ENCODE results near the gene PATZ1. TPM values are rescaled to one million over a fixed set of nuclear protein-coding genes. Genes with fewer than 3 reads are reported as not detected.
A peak's percentile ranks its signal among the peaks of the same experiment; 100 is the strongest.

Gene PATZ1
- total and polyA plus RNA-seq, 2 donors (not counting 1 experiment from before 2014, with no cell fraction given), result 6.1 to 15.9 TPM

GRCh38 chr22:31342389-31343140, 3.6 kb downstream of the PATZ1 start:
- Histone ChIP-seq H3K27ac (ENCODE audit: insufficient read depth, low read length) (no peak overlapping the region), H3K4me3 (replicated peaks in 1 of 4; ENCODE audit: control extremely low read depth in 1 of 4, insufficient read depth in 1 of 4, low read depth in 3 of 4, low read length in 4 of 4) (peak overlapping the region in 1 of 4 experiments; percentile 26), H3K4me1 (ENCODE audit: control insufficient read depth, extremely low read depth, insufficient read depth, low read length) (peaks cover 12% of the 10 kb centered on the region), H3K4me2 (ENCODE audit: extremely low read depth, insufficient read depth, low read length) (peak overlapping the region; percentile 8), H4K20me1 (ENCODE audit: control insufficient read depth, extremely low read depth, insufficient read depth, low read length) (no peaks in the 10 kb centered on the region), H3K9ac (ENCODE audit: insufficient read depth, low read length) (no peak overlapping the region), H2AFZ (ENCODE audit: low read length) (no peak overlapping the region), H3K36me3 (ENCODE audit: control insufficient read depth, insufficient read depth, low read length) (peaks cover 13% of the 10 kb centered on the region), H3K27me3 (ENCODE audit: control insufficient read depth, insufficient read depth, low read length) (no peaks in the 10 kb centered on the region), H3K79me2 (ENCODE audit: control insufficient read depth, insufficient read depth, low read length) (no peaks in the 10 kb centered on the region), H3K9me3 (ENCODE audit: control insufficient read depth, insufficient read depth, low read depth, low read length) (no peaks in the 10 kb centered on the region)
- DNase-seq (ENCODE audit: low read depth in 2 of 2), result no peak
- TF ChIP-seq EZH2 (IDR thresholded peaks at IDR 0.05; ENCODE audit: low read length, missing control alignments), result no peak
- TF ChIP-seq CTCF (conservative IDR thresholded peaks at IDR 0.05 in 1 of 2, IDR thresholded peaks at IDR 0.05 in 1 of 2; ENCODE audit: low read depth in 1 of 2, low read length in 2 of 2), result no peak

GRCh38 chr22:31341386-31342088, 4.6 kb downstream of the PATZ1 start:
- Histone ChIP-seq H4K20me1 (ENCODE audit: control insufficient read depth, extremely low read depth, insufficient read depth, low read length) (no peaks in the 10 kb centered on the region), H3K36me3 (ENCODE audit: control insufficient read depth, insufficient read depth, low read length) (peaks cover 13% of the 10 kb centered on the region), H2AFZ (ENCODE audit: low read length) (no peak overlapping the region), H3K4me2 (ENCODE audit: extremely low read depth, insufficient read depth, low read length) (no peak overlapping the region), H3K79me2 (ENCODE audit: control insufficient read depth, insufficient read depth, low read length) (no peaks in the 10 kb centered on the region), H3K4me3 (replicated peaks in 1 of 4; ENCODE audit: control extremely low read depth in 1 of 4, insufficient read depth in 1 of 4, low read depth in 3 of 4, low read length in 4 of 4) (no peak overlapping the region), H3K4me1 (ENCODE audit: control insufficient read depth, extremely low read depth, insufficient read depth, low read length) (peaks cover 12% of the 10 kb centered on the region), H3K27ac (ENCODE audit: insufficient read depth, low read length) (no peak overlapping the region), H3K9ac (ENCODE audit: insufficient read depth, low read length) (no peak overlapping the region), H3K9me3 (ENCODE audit: control insufficient read depth, insufficient read depth, low read depth, low read length) (no peaks in the 10 kb centered on the region), H3K27me3 (ENCODE audit: control insufficient read depth, insufficient read depth, low read length) (no peaks in the 10 kb centered on the region)
- no peak for TF ChIP-seq CTCF (conservative IDR thresholded peaks at IDR 0.05 in 1 of 2, IDR thresholded peaks at IDR 0.05 in 1 of 2; ENCODE audit: low read depth in 1 of 2, low read length in 2 of 2)
- DNase-seq (ENCODE audit: low read depth in 2 of 2), result no peak

- H3K4me1 ChIP-seq (ENCODE audit: control insufficient read depth, extremely low read depth, insufficient read depth, low read length), result peaks cover 12% of the 10 kb centered on the region
- DNase-seq (ENCODE audit: low read depth in 2 of 2), result no peak
Measured at GRCh38 chr22:31340765-31341247, 5.3 kb downstream of the PATZ1 start.

More at GRCh38 chr22:31340765-31341247, 5.3 kb downstream of the PATZ1 start:
- H3K9me3 ChIP-seq (ENCODE audit: control insufficient read depth, insufficient read depth, low read depth, low read length), result no peaks in the 10 kb centered on the region
- H3K9ac ChIP-seq (ENCODE audit: insufficient read depth, low read length), result no peak overlapping the region
- H3K27me3 ChIP-seq (ENCODE audit: control insufficient read depth, insufficient read depth, low read length), result no peaks in the 10 kb centered on the region
- no peak overlapping the region for H3K27ac ChIP-seq (ENCODE audit: insufficient read depth, low read length)
- no peak overlapping the region for H3K4me3 ChIP-seq (replicated peaks in 1 of 4; ENCODE audit: control extremely low read depth in 1 of 4, insufficient read depth in 1 of 4, low read depth in 3 of 4, low read length in 4 of 4)
- H2AFZ ChIP-seq (ENCODE audit: low read length), result no peak overlapping the region
- H3K36me3 ChIP-seq (ENCODE audit: control insufficient read depth, insufficient read depth, low read length), result peaks cover 13% of the 10 kb centered on the region
- no peak overlapping the region for H3K4me2 ChIP-seq (ENCODE audit: extremely low read depth, insufficient read depth, low read length)
- no peaks in the 10 kb centered on the region for H4K20me1 ChIP-seq (ENCODE audit: control insufficient read depth, extremely low read depth, insufficient read depth, low read length)
- TF ChIP-seq EZH2 (IDR thresholded peaks at IDR 0.05; ENCODE audit: low read length, missing control alignments) (no peak), CTCF (conservative IDR thresholded peaks at IDR 0.05 in 1 of 2, IDR thresholded peaks at IDR 0.05 in 1 of 2; ENCODE audit: low read depth in 1 of 2, low read length in 2 of 2) (no peak)
- H3K79me2 ChIP-seq (ENCODE audit: control insufficient read depth, insufficient read depth, low read length), result no peaks in the 10 kb centered on the region
